HepG2 (cell line): ENCODE data around the gene CGB3. TPM values are rescaled to one million over a fixed set of nuclear protein-coding genes. Genes with fewer than 3 reads are reported as not detected.

Source experiments
- AFF4 ChIP-seq: sonication (generic); formaldehyde crosslinking; IDR thresholded peaks from 2 replicates; pipeline ENCODE4 v1.4.0; 2020; ENCODE audit warnings: missing genetic modification reagents
- ATF1 ChIP-seq: IDR thresholded peaks from 2 replicates; pipeline ENCODE4 v1.6.1; 2016; ENCODE audit warnings: mild to moderate bottlenecking, control low read depth
- CREM ChIP-seq, 2 experiments: sonication (generic) in 1 of 2; formaldehyde crosslinking in 1 of 2; IDR thresholded peaks; 2 replicates each; pipeline versions ENCODE4 v1.4.0 to v1.6.1; 2016 to 2020; ENCODE audit warnings: antibody characterized with exemption in 1 of 2, mild to moderate bottlenecking in 1 of 2, missing genetic modification reagents in 1 of 2
- ELF1 ChIP-seq: sonication (generic); formaldehyde crosslinking; IDR thresholded peaks from 2 replicates; pipeline ENCODE4 v1.4.0; 2020; ENCODE audit warnings: missing genetic modification reagents
- HCFC1 ChIP-seq: fragments of 150-350 bp; IDR thresholded peaks from 2 replicates; pipeline ENCODE4 v1.6.1; 2014; ENCODE audit warnings: low read depth, low read length
- NR1H2 ChIP-seq: sonication (generic); formaldehyde crosslinking; IDR thresholded peaks from 2 replicates; pipeline ENCODE4 v1.8.1; 2022; ENCODE audit warnings: low read depth, missing genetic modification reagents, borderline replicate concordance
- PRDM4 ChIP-seq: sonication (generic); formaldehyde crosslinking; IDR thresholded peaks from 2 replicates; pipeline ENCODE4 v1.9.0; 2021; ENCODE audit warnings: missing genetic modification reagents, borderline replicate concordance
- SP140L ChIP-seq: sonication (generic); formaldehyde crosslinking; IDR thresholded peaks from 2 replicates; pipeline ENCODE4 v1.4.0; 2020; ENCODE audit warnings: missing genetic modification reagents, borderline replicate concordance
- ZFP36 ChIP-seq: fragments of 150-350 bp; IDR thresholded peaks from 2 replicates; pipeline ENCODE4 v1.6.1; 2018; ENCODE audit warnings: borderline replicate concordance, low read length, low read depth; ENCODE audit not compliant: partially characterized antibody
- ZFY ChIP-seq: sonication (generic); formaldehyde crosslinking; IDR thresholded peaks from 2 replicates; pipeline ENCODE4 v1.4.0; 2020; ENCODE audit warnings: missing genetic modification reagents
- ZNF343 ChIP-seq: sonication (generic); formaldehyde crosslinking; IDR thresholded peaks from 2 replicates; pipeline ENCODE4 v1.4.0; 2020; ENCODE audit warnings: mild to moderate bottlenecking, missing genetic modification reagents
- ZNF572 ChIP-seq: sonication (generic); formaldehyde crosslinking; IDR thresholded peaks from 2 replicates; pipeline ENCODE4 v1.5.1; 2020; ENCODE audit warnings: mild to moderate bottlenecking, missing genetic modification reagents
- ZNF598 ChIP-seq: sonication (generic); formaldehyde crosslinking; IDR thresholded peaks from 2 replicates; pipeline ENCODE4 v1.5.1; 2020; ENCODE audit warnings: mild to moderate bottlenecking, missing genetic modification reagents, borderline replicate concordance
- ZNF749 ChIP-seq: sonication (generic); formaldehyde crosslinking; IDR thresholded peaks from 2 replicates; pipeline ENCODE4 v1.8.0; 2022; ENCODE audit warnings: mild to moderate bottlenecking, missing genetic modification reagents, moderate library complexity, borderline replicate concordance
- ZNF776 ChIP-seq: sonication (generic); formaldehyde crosslinking; IDR thresholded peaks from 2 replicates; pipeline ENCODE4 v1.4.0; 2020; ENCODE audit warnings: mild to moderate bottlenecking, missing genetic modification reagents
- ZXDC ChIP-seq: sonication (generic); formaldehyde crosslinking; IDR thresholded peaks from 2 replicates; pipeline ENCODE4 v1.5.0; 2020; ENCODE audit warnings: mild to moderate bottlenecking, missing genetic modification reagents
- polyA plus RNA-seq, 8 experiments: library from polyadenylated mRNA; depleted of rRNA in 3 of 8; stranded (reverse) in 7 of 8; unstranded in 1 of 8; fragments of >200 nt; fragmentation: Illumina TruSeq in 4 of 8; extraction: Trizol in 4 of 8; gene quantifications; 2 replicates each; pipeline versions ENCODE4 v1.2.1 to v1.2.3, GENCODE V29; 2011 to 2016; ENCODE audit warnings: low read depth in 4 of 8, missing spikeins in 1 of 8, mixed read lengths in 1 of 8; ENCODE audit not compliant: insufficient read depth in 1 of 8
- total RNA-seq, 5 experiments: library from RNA; depleted of rRNA; stranded (reverse); fragments of >200 nt; fragmentation: Illumina TruSeq; extraction: Trizol; gene quantifications; 2 replicates each; pipeline ENCODE4 v1.2.3, GENCODE V29; 2016; ENCODE audit warnings: low read depth in 1 of 5

The CGB3 gene
- total and polyA plus RNA-seq, 2 of the 13 experiments (the other 11 are each of a cell fraction or from before 2014, with no cell fraction given) = not detected

- TF ChIP-seq ZNF749 (CRISPR knock-in tag) (no peak), ZXDC (CRISPR knock-in tag) (no peak), HCFC1 (peak; percentile 70), ZFP36 (no peak), ATF1 (CRISPR knock-in tag) (peak; percentile 29; the same call in 1 of the 2 replicates), ZNF776 (CRISPR knock-in tag) (no peak), ZNF343 (CRISPR knock-in tag) (no peak), ELF1 (CRISPR knock-in tag) (0 out of 2 replicates have a peak, but pooled peaks have one; percentile 34), SP140L (CRISPR knock-in tag) (no peak), NR1H2 (no peak), PRDM4 (no peak), AFF4 (no peak), CREM (IDR thresholded peaks at IDR 0.05) (peak; percentile 92), CREM (CRISPR knock-in tag; IDR thresholded peaks at IDR 0.05) (no peak), ZNF572 (CRISPR knock-in tag) (no peak), ZFY (CRISPR knock-in tag) (no peak), ZNF598 (CRISPR knock-in tag) (no peak)
Observed at GRCh38 chr19:48975947-48976847, 47.9 kb downstream of the CGB3 start (continued).
